ENCODE results near the gene ITGB8. TPM values are rescaled to one million over a fixed set of nuclear protein-coding genes. Genes with fewer than 3 reads are reported as not detected.

ITGB8 gene
- total and polyA plus RNA-seq, 12 donors, result 0.46 to 10.7 (median 2.5) TPM

GRCh38 chr7:20293336-20293735, 37.4 kb upstream of the ITGB8 start:
- Histone ChIP-seq H3K4me1 (no peaks in the 10 kb centered on the region), H3K9me3 (peaks cover 0 to 6% (median 0%) of the 10 kb centered on the region in 11 donors), H3K36me3 (no peaks in the 10 kb centered on the region), H3K27me3 (no peaks in the 10 kb centered on the region), H3K4me3 (no peak overlapping the region), H3K27ac (no peak overlapping the region)
- 85 to 88% methylated on average over 3 of the region's 3 CpGs for WGBS, 2 donors
- no peak for DNase-seq
- no peak for TF ChIP-seq CTCF (IDR thresholded peaks at IDR 0.05)
- ATAC-seq, result no peak
- intact Hi-C loops (cut with DNase I), result no loop called here

- H3K4me1 ChIP-seq, result peaks cover 0 to 12% (median 0%) of the 10 kb centered on the region in 9 donors
- peaks cover 0 to 6% (median 0%) of the 10 kb centered on the region in 11 donors for H3K9me3 ChIP-seq
- no peaks in the 10 kb centered on the region for H3K27me3 ChIP-seq
- no peaks in the 10 kb centered on the region for H3K36me3 ChIP-seq
- H3K4me3 ChIP-seq, result no peak overlapping the region
- no peak for DNase-seq
- intact Hi-C loops (cut with DNase I), result no loop called here
- no peak for ATAC-seq
- 85 to 86% methylated on average over 3 of the region's 3 CpGs for WGBS, 2 donors
- no peak for TF ChIP-seq CTCF (IDR thresholded peaks at IDR 0.05)
- H3K27ac ChIP-seq, result no peak overlapping the region
Observed at GRCh38 chr7:20296444-20296843, 34.3 kb upstream of the ITGB8 start.

- Histone ChIP-seq H3K36me3 (no peaks in the 10 kb centered on the region), H3K4me3 (no peak overlapping the region), H3K27me3 (no peaks in the 10 kb centered on the region), H3K9me3 (peaks cover 0 to 6% (median 0%) of the 10 kb centered on the region in 11 donors), H3K4me1 (peaks cover 0 to 12% (median 0%) of the 10 kb centered on the region in 9 donors), H3K27ac (no peak overlapping the region)
- intact Hi-C loops (cut with DNase I), result no loop called here
- DNase-seq, result no peak
- ATAC-seq, result no peak
- TF ChIP-seq CTCF (IDR thresholded peaks at IDR 0.05), result no peak
- 64 to 67% methylated on average over 3 of the region's 3 CpGs for WGBS, 2 donors
Observed at GRCh38 chr7:20296901-20297300, 33.8 kb upstream of the ITGB8 start.

- 61 to 77% methylated on average over 1 of the region's 1 CpG for WGBS, 2 donors
- DNase-seq (no peak), ATAC-seq (no peak)
- intact Hi-C loops (cut with DNase I), result loop anchor here in 1 of 10 donors (1.0 kb wide), 1 partner anchor 38 kb away; no protein-coding TSS in a partner anchor
- Histone ChIP-seq H3K9me3 (peaks cover 0 to 6% (median 0%) of the 10 kb centered on the region in 11 donors), H3K4me3 (no peak overlapping the region), H3K36me3 (no peaks in the 10 kb centered on the region), H3K27ac (no peak overlapping the region), H3K27me3 (no peaks in the 10 kb centered on the region), H3K4me1 (peaks cover 0 to 12% (median 0%) of the 10 kb centered on the region in 9 donors)
- no peak for TF ChIP-seq CTCF (IDR thresholded peaks at IDR 0.05)
Observed at GRCh38 chr7:20298486-20298901, 32.2 kb upstream of the ITGB8 start.
